Esophagus squamous epithelium (tissue), 4 donors: ENCODE measurements around the gene CSTPP1.

Experiments used
- CTCF ChIP-seq, 6 experiments: fragments of 450-650 bp in 4 of 6; fragments of 200-600 bp in 2 of 6; sonication (generic) in 2 of 6; IDR thresholded peaks; one replicate each; pipeline ENCODE4 v1.5.1; 2016 to 2019; ENCODE audit warnings: antibody characterized with exemption in 6 of 6, mild to moderate bottlenecking in 4 of 6, moderate library complexity in 4 of 6
- POLR2A ChIP-seq, 4 donors: fragments of 450-650 bp; IDR thresholded peaks; one replicate each; pipeline ENCODE4 v1.6.1; 2017; ENCODE audit warnings: antibody characterized with exemption in 4 of 4, mild to moderate bottlenecking in 4 of 4, moderate library complexity in 3 of 4

GRCh38 chr11:47061429-47062178 lies 125.0 kb downstream of the CSTPP1 start:
- TF ChIP-seq CTCF (IDR thresholded peaks at IDR 0.05) (no peak), POLR2A (IDR thresholded peaks at IDR 0.05) (no peak)
